Vagina (tissue), 2 donors: Measurements from ENCODE around the gene GUCY1A1. TPM values are rescaled to one million over a fixed set of nuclear protein-coding genes. Genes with fewer than 3 reads are reported as not detected.
A peak's percentile ranks its signal among the peaks of the same experiment; 100 is the strongest.

ENCODE experiments used
- DNase-seq, 2 donors: peaks; one replicate each; pipeline ENCODE4 v3.0.0-alpha.2; 2017; ENCODE audit errors: extremely low spot score in 2 of 2
- H3K27ac ChIP-seq: fragments of 200-600 bp; sonication (generic); one replicate; pipeline ENCODE4 v1.5.1; 2019
- H3K27me3 ChIP-seq: fragments of 200-600 bp; sonication (generic); one replicate; pipeline ENCODE4 v1.5.1; 2019
- H3K36me3 ChIP-seq, 2 donors: fragments of 200-600 bp; sonication (generic); one replicate each; pipeline ENCODE4 v1.5.1; 2017 to 2019
- H3K4me1 ChIP-seq: fragments of 200-600 bp; sonication (generic); one replicate; pipeline ENCODE4 v1.5.1; 2019
- H3K4me3 ChIP-seq, 2 donors: fragments of 200-600 bp; sonication (generic); 1 replicate in 1 of 2; 2 replicates in 1 of 2; pipeline ENCODE4 v1.5.1; 2016 to 2019
- H3K9me3 ChIP-seq: fragments of 200-600 bp; sonication (generic); one replicate; pipeline ENCODE4 v1.5.1; 2019
- POLR2A ChIP-seq, 2 donors: fragments of 450-650 bp; IDR thresholded peaks; one replicate each; pipeline ENCODE4 v1.6.1; 2017; ENCODE audit warnings: antibody characterized with exemption in 2 of 2, mild to moderate bottlenecking in 2 of 2, moderate library complexity in 2 of 2
- POLR2AphosphoS5 ChIP-seq, 2 donors: sonication (generic); formaldehyde crosslinking; IDR thresholded peaks; one replicate each; pipeline ENCODE4 v1.9.0; 2017; ENCODE audit warnings: antibody characterized with exemption in 2 of 2, mild to moderate bottlenecking in 2 of 2, low read depth in 1 of 2; ENCODE audit not compliant: insufficient read depth in 1 of 2
- intact Hi-C: fragments of 100-400 bp; cut with DNase I; formaldehyde crosslinking; loops from one replicate; pipeline ENCODE4 v1.15.1; 2023
- total RNA-seq: library from RNA; depleted of rRNA; stranded (reverse); fragments of >200 nt; gene quantifications from one replicate; pipeline ENCODE4 v1.2.3, GENCODE V29; 2016
- TF ChIP-seq, protein P1 (sequence below), 3 experiments: fragments of 450-650 bp in 2 of 3; fragments of 200-600 bp in 1 of 3; sonication (generic) in 1 of 3; IDR thresholded peaks; one replicate each; pipeline ENCODE4 v1.5.1; 2017 to 2019; ENCODE audit warnings: antibody characterized with exemption in 3 of 3, mild to moderate bottlenecking in 2 of 3, moderate library complexity in 2 of 3

The GUCY1A1 gene
- total RNA-seq, 1 donor from 2014 or later: 21.6 TPM

DNA sequence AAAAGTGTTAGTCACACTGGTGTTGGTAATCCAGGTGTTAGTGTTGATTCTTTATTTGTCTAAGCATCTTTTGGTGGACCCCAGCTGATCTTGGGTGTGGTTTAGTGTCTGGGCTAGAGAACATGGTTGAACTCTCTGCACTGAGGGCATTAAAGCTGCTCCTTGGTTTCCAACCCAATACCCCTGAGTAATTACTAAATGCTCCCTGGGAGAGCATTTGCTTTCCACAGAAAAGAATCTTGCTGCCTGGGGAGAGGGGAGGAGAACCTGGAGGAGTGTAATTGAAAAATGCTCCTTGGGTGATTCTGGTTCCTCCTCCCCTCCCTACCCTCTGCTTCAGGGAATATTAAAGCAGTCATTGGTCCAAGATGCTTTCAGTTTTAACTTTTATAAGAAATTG is 95.3 kb downstream of the GUCY1A1 start:
- no peaks in the 10 kb centered on the region for H3K27me3 ChIP-seq
- intact Hi-C loops: no loop called here
- peak overlapping the region; percentile 28 for H3K27ac ChIP-seq
- no peaks in the 10 kb centered on the region for H3K9me3 ChIP-seq
- DNase-seq: no peak
- TF ChIP-seq, protein P1, sequence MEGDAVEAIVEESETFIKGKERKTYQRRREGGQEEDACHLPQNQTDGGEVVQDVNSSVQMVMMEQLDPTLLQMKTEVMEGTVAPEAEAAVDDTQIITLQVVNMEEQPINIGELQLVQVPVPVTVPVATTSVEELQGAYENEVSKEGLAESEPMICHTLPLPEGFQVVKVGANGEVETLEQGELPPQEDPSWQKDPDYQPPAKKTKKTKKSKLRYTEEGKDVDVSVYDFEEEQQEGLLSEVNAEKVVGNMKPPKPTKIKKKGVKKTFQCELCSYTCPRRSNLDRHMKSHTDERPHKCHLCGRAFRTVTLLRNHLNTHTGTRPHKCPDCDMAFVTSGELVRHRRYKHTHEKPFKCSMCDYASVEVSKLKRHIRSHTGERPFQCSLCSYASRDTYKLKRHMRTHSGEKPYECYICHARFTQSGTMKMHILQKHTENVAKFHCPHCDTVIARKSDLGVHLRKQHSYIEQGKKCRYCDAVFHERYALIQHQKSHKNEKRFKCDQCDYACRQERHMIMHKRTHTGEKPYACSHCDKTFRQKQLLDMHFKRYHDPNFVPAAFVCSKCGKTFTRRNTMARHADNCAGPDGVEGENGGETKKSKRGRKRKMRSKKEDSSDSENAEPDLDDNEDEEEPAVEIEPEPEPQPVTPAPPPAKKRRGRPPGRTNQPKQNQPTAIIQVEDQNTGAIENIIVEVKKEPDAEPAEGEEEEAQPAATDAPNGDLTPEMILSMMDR (IDR thresholded peaks at IDR 0.05): no peak
- TF ChIP-seq POLR2AphosphoS5 (IDR thresholded peaks at IDR 0.05; ENCODE audit: insufficient read depth in 1 of 2, low read depth in 1 of 2) (no peak), POLR2A (IDR thresholded peaks at IDR 0.05) (no peak)
- H3K36me3 ChIP-seq: no peaks in the 10 kb centered on the region
- no peak overlapping the region for H3K4me3 ChIP-seq
- peaks cover 14% of the 10 kb centered on the region for H3K4me1 ChIP-seq

GRCh38 chr4:155762334-155762733 is 95.7 kb downstream of the GUCY1A1 start:
- intact Hi-C loops: no loop called here
- Histone ChIP-seq H3K4me3 (no peak overlapping the region), H3K9me3 (no peaks in the 10 kb centered on the region), H3K4me1 (peaks cover 14% of the 10 kb centered on the region), H3K36me3 (no peaks in the 10 kb centered on the region), H3K27ac (peak overlapping the region; percentile 28), H3K27me3 (no peaks in the 10 kb centered on the region)
- DNase-seq: no peak
- TF ChIP-seq, protein P1 (IDR thresholded peaks at IDR 0.05): no peak
- TF ChIP-seq POLR2A (IDR thresholded peaks at IDR 0.05) (no peak), POLR2AphosphoS5 (IDR thresholded peaks at IDR 0.05; ENCODE audit: insufficient read depth in 1 of 2, low read depth in 1 of 2) (no peak)

DNA sequence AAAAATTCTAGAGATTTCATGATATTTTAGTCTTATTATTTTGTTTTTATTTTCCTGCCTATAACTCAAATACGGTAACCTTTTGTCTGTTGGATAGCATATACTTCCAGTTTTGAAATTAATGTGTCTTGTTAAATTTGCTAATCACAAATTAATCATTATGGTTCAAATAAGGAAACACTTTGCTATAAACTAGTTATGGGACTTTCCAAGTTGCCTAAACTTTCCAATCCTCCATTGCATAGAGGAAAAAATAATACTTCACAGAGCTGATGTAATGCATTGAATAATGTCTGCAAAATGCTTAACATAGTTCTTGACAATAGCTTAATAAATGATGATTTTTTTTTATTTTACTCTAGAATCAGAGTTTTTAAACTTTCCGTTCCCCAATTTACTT is 96.9 kb downstream of the GUCY1A1 start:
- no peaks in the 10 kb centered on the region for H3K9me3 ChIP-seq
- no peak overlapping the region for H3K27ac ChIP-seq
- intact Hi-C loops: no loop called here
- H3K36me3 ChIP-seq: no peaks in the 10 kb centered on the region
- peaks cover 15% of the 10 kb centered on the region for H3K4me1 ChIP-seq
- no peaks in the 10 kb centered on the region for H3K27me3 ChIP-seq
- H3K4me3 ChIP-seq: no peak overlapping the region
- no peak for DNase-seq
- no peak for TF ChIP-seq POLR2A (IDR thresholded peaks at IDR 0.05)

DNA sequence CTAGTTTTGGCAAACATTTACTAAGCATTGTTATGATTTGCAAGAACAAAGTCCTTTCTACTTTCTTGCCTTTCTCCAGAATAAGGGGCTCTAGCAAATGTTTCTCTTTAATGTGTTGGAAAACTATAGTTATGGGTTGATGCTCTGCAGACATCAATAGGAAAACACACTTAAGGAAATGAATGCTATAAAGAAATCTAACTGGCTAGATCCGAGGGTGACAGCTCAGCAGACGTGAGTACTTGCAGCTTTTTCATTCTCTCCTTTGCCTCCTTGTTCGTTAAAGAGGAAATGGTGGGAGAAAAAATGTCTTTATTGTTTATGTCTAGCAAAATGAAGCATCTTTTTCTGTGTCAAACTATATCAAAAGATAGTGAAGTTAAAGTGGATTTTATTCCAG is 98.5 kb downstream of the GUCY1A1 start:
- Histone ChIP-seq H3K9me3 (no peaks in the 10 kb centered on the region), H3K4me3 (no peak overlapping the region), H3K4me1 (peaks cover 10% of the 10 kb centered on the region), H3K27me3 (no peaks in the 10 kb centered on the region), H3K36me3 (no peaks in the 10 kb centered on the region), H3K27ac (no peak overlapping the region)
- TF ChIP-seq POLR2AphosphoS5 (IDR thresholded peaks at IDR 0.05; ENCODE audit: insufficient read depth in 1 of 2, low read depth in 1 of 2) (no peak), POLR2A (IDR thresholded peaks at IDR 0.05) (no peak)
- TF ChIP-seq, protein P1 (IDR thresholded peaks at IDR 0.05): no peak
- DNase-seq: no peak
- intact Hi-C loops: no loop called here

- Histone ChIP-seq H3K9me3 (no peaks in the 10 kb centered on the region), H3K4me3 (no peak overlapping the region), H3K27ac (no peak overlapping the region), H3K4me1 (peaks cover 7% of the 10 kb centered on the region), H3K36me3 (no peaks in the 10 kb centered on the region), H3K27me3 (no peaks in the 10 kb centered on the region)
- no peak for DNase-seq
- intact Hi-C loops: no loop called here
- TF ChIP-seq POLR2AphosphoS5 (IDR thresholded peaks at IDR 0.05; ENCODE audit: insufficient read depth in 1 of 2, low read depth in 1 of 2) (no peak), POLR2A (IDR thresholded peaks at IDR 0.05) (no peak)
- TF ChIP-seq, protein P1 (IDR thresholded peaks at IDR 0.05): no peak
Observed at GRCh38 chr4:155766622-155767021, 100.0 kb downstream of the GUCY1A1 start.

DNA sequence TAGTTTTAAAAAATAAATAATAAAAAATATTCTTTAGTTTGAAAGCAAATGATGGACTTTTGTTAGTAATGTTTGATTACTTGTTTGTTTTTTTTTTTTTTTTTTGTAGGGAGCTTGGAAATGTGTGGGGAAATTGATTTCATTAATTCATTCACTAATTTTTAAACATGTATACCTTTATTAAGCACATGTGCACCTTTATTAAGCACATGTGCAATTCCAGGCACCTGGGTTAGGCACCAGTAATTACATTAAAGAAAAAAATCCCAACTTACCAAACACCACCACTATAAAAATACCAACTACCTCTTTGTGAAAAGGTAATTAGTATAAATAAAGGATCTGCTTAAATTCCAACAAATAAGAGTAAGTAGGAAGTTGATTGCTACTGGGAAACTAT is 101.7 kb downstream of the GUCY1A1 start:
- TF ChIP-seq, protein P1 (IDR thresholded peaks at IDR 0.05): no peak
- TF ChIP-seq POLR2AphosphoS5 (IDR thresholded peaks at IDR 0.05; ENCODE audit: insufficient read depth in 1 of 2, low read depth in 1 of 2) (no peak), POLR2A (IDR thresholded peaks at IDR 0.05) (no peak)
- no peak overlapping the region for H3K4me3 ChIP-seq
- H3K9me3 ChIP-seq: no peaks in the 10 kb centered on the region
- DNase-seq: no peak
- no peak overlapping the region for H3K27ac ChIP-seq
- no peaks in the 10 kb centered on the region for H3K27me3 ChIP-seq
- intact Hi-C loops: no loop called here
- H3K4me1 ChIP-seq: peaks cover 16% of the 10 kb centered on the region
- H3K36me3 ChIP-seq: no peaks in the 10 kb centered on the region
